Activated naive CD4-positive, alpha-beta T cell treated with anti-CD3 and anti-CD28 coated beads, Interleukin-2, amount 50 U/mL, for 16 hours (primary cell): ENCODE measurements around the gene KRTAP5-10.
A peak's percentile ranks its signal among the peaks of the same experiment; 100 is the strongest.
"Not testable (repeated sequence)": the region's sequence is repeated elsewhere in the genome, so short reads cannot be mapped to it uniquely, and the experiment has no call there.

Experiments used
- DNase-seq: peaks from one replicate; pipeline ENCODE4 v3.0.0-alpha.2; 2020

Gene KRTAP5-10

GRCh38 chr11:71574418-71574817, 9.1 kb downstream of the KRTAP5-10 start:
- no peak for DNase-seq

GRCh38 chr11:71575723-71576424, 10.5 kb downstream of the KRTAP5-10 start:
- no peak for DNase-seq

- not testable (repeated sequence) for DNase-seq
These were observed 11.5 kb downstream of the KRTAP5-10 start for GRCh38 chr11:71576688-71577465.

GRCh38 chr11:71577469-71578004, 12.2 kb downstream of the KRTAP5-10 start:
- DNase-seq: no peak

- DNase-seq: not testable (repeated sequence)
These were observed 14.2 kb downstream of the KRTAP5-10 start for GRCh38 chr11:71579513-71579912.

- DNase-seq: peak; percentile 19
These were observed 15.0 kb downstream of the KRTAP5-10 start for GRCh38 chr11:71580057-71581003.

GRCh38 chr11:71581826-71582225, 16.5 kb downstream of the KRTAP5-10 start:
- DNase-seq: no peak

- DNase-seq: no peak
These were observed 17.0 kb downstream of the KRTAP5-10 start, which contains the start of gene KRTAP5-11 for GRCh38 chr11:71582309-71582895. Gene KRTAP5-11 (minus strand): TSS chr11:71582875. CDS start chr11:71582837, 38 bp downstream.

- not testable (repeated sequence) for DNase-seq
These were observed 17.6 kb downstream of the KRTAP5-10 start for GRCh38 chr11:71582969-71583368.

- DNase-seq: not testable (repeated sequence)
These were observed 20.3 kb downstream of the KRTAP5-10 start for GRCh38 chr11:71585673-71586072.

GRCh38 chr11:71588314-71588713, 23.0 kb downstream of the KRTAP5-10 start:
- not testable (repeated sequence) for DNase-seq

- peak; percentile 76 for DNase-seq
These were observed 23.6 kb downstream of the KRTAP5-10 start for GRCh38 chr11:71588822-71589545.

GRCh38 chr11:71589546-71589920, 24.2 kb downstream of the KRTAP5-10 start:
- not testable (repeated sequence) for DNase-seq

GRCh38 chr11:71603221-71603620, 37.9 kb downstream of the KRTAP5-10 start:
- not testable (repeated sequence) for DNase-seq

- DNase-seq: not testable (repeated sequence)
These were observed 39.6 kb downstream of the KRTAP5-10 start for GRCh38 chr11:71604798-71605488.

- DNase-seq: not testable (repeated sequence)
These were observed 41.6 kb downstream of the KRTAP5-10 start for GRCh38 chr11:71606853-71607519.

- DNase-seq: not testable (repeated sequence)
These were observed 42.3 kb downstream of the KRTAP5-10 start for GRCh38 chr11:71607520-71608216.

- not testable (repeated sequence) for DNase-seq
These were observed 42.9 kb downstream of the KRTAP5-10 start for GRCh38 chr11:71608272-71608671.

- DNase-seq: not testable (repeated sequence)
These were observed 46.0 kb downstream of the KRTAP5-10 start for GRCh38 chr11:71611218-71611910.
